Activated CD4-positive, alpha-beta T cell treated with anti-CD3 and anti-CD28 coated beads, Interleukin-2, Interleukin-4, amounts not matched to agents 100 ng/mL and 50 ng/mL, durations not matched to agents 16 hours and 8 hours (primary cell): Measurements from ENCODE around the gene SLC35E1.
"Not testable (repeated sequence)": the region's sequence is repeated elsewhere in the genome, so short reads cannot be mapped to it uniquely, and the experiment has no call there.

Source experiments
- DNase-seq: peaks from one replicate; pipeline ENCODE4 v3.0.0-alpha.2; 2020; ENCODE audit warnings: low spot score

The SLC35E1 gene

GRCh38 chr19:16581145-16581970, 9.1 kb upstream of the SLC35E1 start:
- no peak for DNase-seq

GRCh38 chr19:16579381-16579780, 7.2 kb upstream of the SLC35E1 start:
- DNase-seq, result no peak

GRCh38 chr19:16577531-16577985, 5.3 kb upstream of the SLC35E1 start:
- no peak for DNase-seq

GRCh38 chr19:16576690-16577530, 4.7 kb upstream of the SLC35E1 start:
- no peak for DNase-seq

- no peak for DNase-seq
Measured at GRCh38 chr19:16575861-16576689, 3.9 kb upstream of the SLC35E1 start.

GRCh38 chr19:16575282-16575681, 3.1 kb upstream of the SLC35E1 start:
- DNase-seq, result no peak

GRCh38 chr19:16573925-16574324, 1.7 kb upstream of the SLC35E1 start:
- DNase-seq, result no peak

GRCh38 chr19:16573296-16573695, 1.1 kb upstream of the SLC35E1 start:
- no peak for DNase-seq

- DNase-seq, result no peak
Measured at GRCh38 chr19:16571822-16572331, 338 bp downstream of the SLC35E1 start.

- DNase-seq, result no peak
Measured at GRCh38 chr19:16571283-16571682, 932 bp downstream of the SLC35E1 start.

- no peak for DNase-seq
Measured at GRCh38 chr19:16569609-16570320, 2.5 kb downstream of the SLC35E1 start.

- no peak for DNase-seq
Measured at GRCh38 chr19:16566702-16567101, 5.5 kb downstream of the SLC35E1 start.

- DNase-seq, result peak; percentile 82
Measured at GRCh38 chr19:16566161-16566560, 6.1 kb downstream of the SLC35E1 start.

- DNase-seq, result no peak
Measured at GRCh38 chr19:16564842-16565241, 7.4 kb downstream of the SLC35E1 start.

GRCh38 chr19:16562608-16563025, 9.6 kb downstream of the SLC35E1 start:
- DNase-seq, result no peak

GRCh38 chr19:16561382-16561781, 10.8 kb downstream of the SLC35E1 start:
- no peak for DNase-seq

GRCh38 chr19:16559780-16560276, 12.4 kb downstream of the SLC35E1 start:
- DNase-seq, result no peak

GRCh38 chr19:16554776-16555175, 17.4 kb downstream of the SLC35E1 start:
- no peak for DNase-seq

GRCh38 chr19:16551902-16552301, 20.3 kb downstream of the SLC35E1 start:
- not testable (repeated sequence) for DNase-seq

GRCh38 chr19:16548956-16549355, 23.3 kb downstream of the SLC35E1 start:
- no peak for DNase-seq
